Measurements from ENCODE around the gene NR6A1.
A peak's percentile ranks its signal among the peaks of the same experiment; 100 is the strongest.

The NR6A1 gene

DNA sequence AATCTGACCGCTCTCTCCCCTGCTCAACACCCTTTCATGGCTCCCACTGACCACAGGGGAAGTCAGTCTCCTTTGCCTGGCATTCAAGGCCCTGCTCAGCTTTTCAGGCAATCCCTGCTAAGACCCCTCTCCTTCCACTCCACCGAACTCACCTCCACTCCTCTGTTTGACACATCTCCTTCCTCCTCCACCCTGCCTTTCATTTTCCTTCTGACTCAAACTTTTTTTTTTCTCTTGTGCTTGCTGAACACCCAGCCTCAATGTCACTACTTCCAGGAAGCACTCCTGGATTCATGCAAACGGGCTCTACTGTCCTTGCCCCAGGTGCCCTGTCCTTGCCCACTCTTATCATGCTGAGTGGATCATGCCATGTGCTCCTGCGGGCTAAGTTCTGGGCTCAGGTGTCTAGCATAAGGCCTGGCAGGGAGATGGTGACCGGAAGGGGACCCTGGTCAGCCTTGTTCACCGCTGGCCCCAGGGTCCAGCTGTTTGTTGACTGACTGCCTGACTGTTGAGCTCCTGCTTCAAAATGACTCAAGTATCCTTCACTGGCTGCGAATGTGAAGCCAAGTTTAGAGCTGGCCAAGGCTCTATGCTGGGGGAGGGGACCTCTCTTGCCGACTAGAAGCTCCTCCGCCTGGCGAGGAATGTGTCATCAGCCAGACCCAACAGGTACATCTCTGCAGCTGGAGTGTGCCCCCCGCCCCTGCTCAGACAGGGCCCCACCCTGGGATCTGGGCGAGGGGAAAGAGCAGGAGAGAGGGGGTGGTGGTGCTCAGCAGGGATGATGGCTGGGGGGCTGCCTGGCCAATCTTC lies 270.1 kb downstream of the NR6A1 start:
- no peak for DNase-seq

DNA sequence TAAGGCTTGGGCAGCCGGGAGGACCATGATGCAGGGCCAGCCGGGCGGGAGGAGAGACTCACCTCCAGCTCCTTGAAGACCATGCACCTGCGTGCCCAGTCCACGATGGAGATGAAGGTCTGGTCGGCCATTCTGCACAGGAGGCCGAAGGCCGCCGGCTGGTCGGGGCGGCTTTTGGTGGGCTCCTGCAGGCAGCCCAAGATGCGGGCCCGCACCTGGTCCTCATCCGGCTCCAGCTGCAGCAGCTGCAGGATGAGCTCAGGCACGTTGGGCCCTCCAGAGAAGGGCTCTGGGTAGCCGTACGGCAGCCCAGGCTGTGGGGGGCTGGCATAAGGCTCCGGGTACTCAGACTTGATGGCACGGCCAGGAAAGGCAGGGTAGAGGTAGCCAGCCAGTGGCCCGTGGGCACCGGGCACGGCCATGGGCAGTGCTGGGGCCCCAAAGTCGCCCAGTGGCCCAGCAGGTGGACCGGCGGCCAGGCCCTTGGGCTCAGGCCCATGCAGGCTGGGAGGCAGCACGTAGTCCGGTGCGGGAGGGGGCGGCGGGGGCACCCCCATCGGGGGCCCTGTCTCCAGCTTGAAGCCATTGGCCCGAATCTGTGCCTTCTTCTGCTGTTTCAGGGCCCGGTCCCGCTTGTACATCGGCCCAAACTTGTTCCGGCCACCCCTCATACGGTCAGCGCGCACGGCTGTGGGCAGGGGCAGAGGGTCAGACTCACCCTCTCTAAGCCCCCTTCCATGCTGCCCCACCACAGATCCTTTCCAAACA lies 270.9 kb downstream of the NR6A1 start:
- DNase-seq = no peak

DNA sequence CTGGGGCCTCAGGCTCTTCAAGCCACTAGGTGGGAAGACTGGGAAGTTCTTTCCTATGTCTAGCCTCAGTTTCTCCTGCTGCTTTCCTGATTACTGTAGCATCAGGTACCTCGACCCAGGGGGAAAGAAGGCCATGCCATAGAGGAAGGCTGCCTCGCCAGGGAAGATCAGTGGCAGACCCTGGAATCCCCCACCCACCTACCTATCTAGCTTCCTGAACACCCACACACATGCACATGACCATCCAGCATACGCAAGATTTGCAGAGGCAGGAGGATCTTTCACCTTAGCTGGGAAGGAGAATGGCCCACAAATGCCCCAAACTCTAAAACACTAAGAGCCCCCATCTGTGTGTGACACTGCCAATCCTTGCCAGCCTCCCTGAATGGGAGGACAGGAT lies 271.9 kb downstream of the NR6A1 start:
- no peak for DNase-seq

DNA sequence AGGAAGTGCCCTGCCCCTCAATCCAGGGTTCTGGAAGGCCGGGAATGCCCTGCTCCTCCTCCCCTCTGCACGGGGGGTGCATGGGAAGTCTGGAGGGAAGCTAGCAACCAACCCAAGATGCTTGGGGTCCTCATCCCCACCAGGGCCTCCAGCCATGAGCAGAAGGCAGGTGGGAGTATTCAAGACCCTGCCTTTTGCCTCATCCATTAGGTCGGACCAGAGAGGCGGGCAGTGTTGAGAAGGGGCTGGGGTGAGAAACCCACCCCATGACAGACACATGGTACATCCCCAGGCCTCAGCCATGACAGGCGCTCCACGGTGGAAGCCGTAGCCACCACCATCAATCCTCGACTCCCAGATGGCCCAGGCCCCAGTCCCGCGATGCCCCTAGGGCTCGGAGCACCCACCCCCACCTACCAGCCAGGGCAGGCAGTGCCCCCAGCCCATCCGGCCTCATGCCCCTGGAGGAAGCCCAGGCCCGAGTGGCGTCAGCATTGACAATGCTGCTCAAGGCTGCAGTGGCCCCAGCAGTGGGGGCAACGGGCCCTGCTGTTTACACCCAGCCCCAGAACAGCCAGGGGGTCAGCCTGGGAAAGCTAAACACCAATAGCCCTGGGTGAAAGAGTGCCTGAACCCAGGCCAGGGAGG lies 272.5 kb downstream of the NR6A1 start:
- no peak for DNase-seq

DNA sequence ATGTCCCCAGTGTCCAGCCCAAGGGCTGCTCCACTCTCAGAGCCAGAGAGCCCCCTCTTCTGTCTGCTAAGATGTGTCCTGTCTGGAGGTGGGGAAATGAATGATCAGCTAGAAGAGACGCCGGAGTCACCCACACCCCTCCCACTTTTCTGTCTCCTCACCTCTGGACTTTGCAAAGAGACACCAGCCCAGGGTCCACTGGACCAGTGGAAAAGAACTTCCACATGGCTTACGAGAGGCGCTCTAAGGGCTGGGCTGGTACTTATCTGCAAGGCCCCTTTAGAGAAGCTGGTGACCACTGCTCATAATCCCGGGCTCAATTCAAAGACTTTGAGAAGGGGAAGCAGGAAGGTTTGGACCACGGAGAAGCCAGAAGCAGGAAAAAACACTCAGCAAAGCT lies 273.1 kb downstream of the NR6A1 start:
- no peak for DNase-seq

DNA sequence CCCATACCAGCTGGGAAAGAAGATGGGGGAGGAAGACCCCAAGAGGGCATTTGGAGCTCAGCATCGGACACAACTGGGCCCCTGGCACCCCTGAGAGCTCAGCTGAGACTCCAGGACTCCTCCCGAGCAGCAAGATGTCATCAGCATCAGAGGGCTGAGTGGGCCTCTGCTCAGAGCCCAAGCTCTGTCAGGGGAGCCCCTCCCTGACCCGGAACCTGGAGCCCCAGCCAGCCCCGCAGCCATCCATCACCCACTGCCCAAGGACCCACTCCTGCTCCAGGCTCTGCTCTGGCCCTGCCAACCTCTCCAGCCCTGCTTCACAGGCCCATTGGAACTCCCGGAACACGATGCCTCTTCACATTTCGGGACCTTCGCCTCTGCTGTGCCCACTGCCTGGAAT lies 273.7 kb downstream of the NR6A1 start:
- no peak for DNase-seq

DNA sequence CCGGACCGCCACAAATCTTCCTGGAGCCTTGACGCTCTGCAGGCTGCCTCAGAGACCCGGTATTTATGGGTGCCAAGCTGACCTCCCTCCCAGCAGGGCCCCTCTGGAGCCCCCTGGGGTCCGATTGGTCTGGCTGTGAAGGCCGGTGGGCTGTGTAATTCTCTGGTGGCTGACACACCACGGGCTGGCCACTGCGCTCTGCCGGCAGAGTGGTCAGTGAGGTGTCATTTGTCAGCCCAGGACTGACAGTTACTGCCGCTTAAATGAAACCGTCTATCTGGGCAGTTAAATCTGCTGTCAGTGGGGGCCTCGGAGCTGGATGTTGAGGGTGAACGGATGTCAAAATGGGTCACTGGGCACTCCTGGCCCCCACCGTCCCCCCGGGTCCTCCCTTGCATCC lies 274.6 kb downstream of the NR6A1 start:
- no peak for DNase-seq

DNA sequence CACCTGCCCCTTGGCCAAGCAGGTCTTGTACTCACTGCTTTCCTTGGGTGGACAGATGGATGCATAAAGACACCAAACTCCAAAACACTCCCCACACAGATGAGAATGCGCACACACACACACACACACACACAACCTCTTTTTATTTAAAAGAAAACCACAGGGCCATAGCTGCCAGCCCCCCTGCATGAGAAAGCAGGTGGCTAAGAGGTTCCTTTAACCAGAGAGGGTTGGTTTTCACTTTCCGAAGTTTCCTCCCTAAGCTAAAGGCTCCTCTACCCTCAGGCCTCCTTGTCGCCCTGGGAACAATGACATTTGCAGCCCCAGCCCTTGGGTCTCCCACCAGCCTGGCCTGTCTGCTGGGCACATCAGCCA lies 275.0 kb downstream of the NR6A1 start:
- no peak for DNase-seq

DNA sequence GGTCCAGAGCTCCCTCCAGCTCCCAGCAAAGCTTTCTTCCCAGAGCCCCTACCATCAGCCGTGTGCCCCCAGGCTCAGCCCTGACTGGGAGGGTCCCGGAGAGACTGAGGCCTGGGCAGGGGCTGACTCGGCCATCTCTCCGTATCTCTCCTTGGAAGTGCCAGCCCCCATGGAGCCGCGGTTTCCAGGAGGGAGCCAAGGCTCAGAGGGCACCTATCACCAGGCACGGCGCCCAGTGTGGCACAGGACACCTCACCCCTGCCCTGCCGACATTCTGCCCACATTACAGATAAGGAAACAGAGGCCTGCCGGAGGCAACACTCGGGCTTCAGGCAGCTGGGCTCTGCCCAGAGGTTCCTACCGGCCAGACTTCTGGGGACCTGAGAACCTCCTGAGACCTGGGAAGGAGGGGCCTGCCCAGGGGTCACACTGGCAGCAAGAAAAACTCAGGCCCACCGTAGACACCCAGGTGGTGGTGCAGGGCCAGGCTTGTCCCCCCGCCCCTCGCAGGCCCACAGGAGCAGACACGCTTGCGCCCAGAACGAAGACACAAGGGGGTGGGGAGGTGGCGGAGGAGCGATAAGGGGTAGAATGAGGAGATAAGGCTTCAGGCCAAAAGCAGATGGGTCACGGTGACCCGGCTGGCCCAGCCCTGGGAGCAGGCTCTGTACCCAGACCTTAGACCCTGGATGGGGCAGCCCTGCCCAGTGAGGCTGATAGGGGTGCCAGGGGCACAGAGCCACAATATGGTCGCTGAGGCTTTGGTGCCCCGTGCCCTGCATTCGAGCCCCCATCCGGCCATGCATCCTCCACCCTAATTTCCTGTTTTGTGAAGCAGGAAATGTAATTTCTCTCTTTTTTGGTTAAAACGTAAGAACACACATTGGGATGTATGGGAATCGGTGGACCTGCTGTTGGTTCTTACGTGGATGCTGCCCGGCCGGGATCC lies 275.7 kb downstream of the NR6A1 start:
- DNase-seq = no peak

DNA sequence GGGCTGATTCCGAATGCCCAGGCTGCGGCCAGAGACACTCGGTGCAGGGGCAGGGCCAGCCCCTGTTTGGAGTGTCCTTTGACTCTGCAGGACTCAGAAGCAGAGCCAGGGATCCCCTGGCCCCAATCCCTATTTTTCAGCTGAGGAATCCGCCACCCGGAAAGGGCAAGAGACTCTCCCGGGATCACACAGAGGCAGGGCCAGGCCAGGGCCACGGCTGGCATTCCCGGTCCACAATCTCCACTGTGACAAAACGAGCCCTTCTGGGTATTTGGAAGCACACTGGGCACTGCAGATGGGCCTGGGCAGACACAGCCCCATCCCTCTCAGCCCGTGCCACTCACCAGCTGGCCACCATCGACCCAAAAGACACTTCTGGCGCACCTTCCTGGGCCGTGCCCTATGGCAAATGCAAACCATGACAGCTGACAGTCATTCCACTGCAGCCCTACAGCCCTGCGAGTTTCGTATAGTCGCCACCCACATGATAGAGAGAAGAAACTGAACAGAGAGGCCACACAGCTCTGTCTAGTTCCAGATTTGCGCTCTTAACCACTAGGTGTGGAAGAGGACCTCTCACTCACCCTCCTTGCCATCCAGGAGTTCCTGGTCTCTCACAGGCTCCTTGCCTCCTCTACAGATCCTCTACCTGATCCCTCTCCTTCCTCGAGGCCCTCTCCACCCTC lies 277.2 kb downstream of the NR6A1 start:
- no peak for DNase-seq

DNA sequence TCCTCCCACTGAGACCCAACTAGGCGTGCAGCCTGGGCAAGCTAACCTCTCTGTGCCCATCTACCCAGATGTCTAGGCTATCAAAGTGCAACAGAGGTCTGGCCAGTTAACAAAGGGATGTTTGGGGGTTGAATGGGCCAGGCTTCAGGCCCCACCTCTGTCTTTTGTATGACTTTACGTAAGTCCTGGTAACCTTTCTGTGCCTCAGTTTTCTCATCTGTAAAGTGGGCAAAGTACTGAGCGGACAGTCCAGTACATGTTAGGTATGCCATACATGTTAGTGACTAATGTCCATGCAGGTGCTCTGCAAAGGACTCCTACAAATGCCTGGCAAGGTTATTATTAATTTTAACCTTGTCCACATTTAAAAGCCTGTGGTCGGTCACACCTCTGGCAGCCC lies 277.9 kb downstream of the NR6A1 start:
- DNase-seq = no peak

DNA sequence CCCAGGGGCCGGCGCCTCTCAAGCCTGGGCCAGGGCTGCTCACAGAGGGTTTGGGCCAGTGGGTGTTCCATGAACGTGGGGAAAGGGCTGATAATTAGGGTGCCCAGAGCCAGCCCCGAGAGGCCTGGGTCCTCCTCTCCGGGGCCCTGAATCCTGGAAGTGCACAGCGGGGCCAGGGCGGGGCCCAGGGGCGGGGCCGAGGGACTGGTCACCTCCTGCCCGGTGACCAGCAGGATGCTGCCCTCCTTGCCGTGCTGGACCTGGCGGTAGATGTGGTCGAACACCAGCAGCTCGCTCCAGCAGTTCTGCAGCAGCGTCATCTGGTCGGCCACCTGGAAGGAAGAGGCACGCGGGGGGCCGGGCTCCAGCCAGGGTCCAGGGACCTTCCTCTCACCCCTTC lies 278.3 kb downstream of the NR6A1 start:
- DNase-seq = no peak

DNA sequence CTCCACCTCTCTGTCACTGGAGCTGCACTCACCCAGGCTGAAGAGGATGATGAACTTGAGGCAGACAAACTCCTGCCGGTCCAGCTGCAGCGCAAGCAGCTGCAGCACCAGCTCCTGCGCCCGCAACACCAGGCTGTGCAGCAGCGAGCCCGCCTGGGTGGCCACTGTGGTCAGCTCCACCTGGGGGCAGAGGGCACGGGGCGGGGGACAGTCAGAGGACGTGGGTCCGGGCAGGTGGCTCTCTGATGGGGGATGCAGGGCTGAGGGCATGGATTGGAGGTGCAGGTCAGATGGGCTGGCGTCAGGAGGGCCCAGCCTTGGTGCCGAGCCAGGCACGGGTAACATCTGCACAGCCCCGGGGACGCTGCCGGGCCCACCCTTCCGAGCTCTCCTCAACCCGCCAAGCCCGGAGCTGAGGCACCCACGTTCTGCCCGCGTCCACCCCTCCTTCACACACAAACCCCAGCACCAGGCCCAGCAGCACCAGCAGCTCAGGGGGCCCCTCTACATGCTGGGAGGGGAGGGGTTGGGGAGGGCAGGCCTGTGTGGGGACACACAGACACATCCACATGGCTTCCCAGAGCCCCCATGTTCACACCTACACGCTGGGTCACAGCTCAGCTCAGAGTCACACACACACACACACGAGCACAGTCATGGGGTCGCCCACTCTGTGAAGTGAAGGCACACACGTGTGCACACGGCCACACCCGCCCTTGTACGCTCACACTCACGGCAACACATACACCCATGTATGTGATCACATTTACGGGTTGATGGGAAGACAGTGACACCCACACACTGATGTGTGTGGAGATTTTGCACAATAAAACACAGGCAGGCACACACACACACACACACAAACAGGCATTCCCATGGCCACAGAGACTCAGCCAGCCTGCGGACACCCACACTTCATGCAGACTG lies 279.8 kb downstream of the NR6A1 start:
- DNase-seq = no peak

DNA sequence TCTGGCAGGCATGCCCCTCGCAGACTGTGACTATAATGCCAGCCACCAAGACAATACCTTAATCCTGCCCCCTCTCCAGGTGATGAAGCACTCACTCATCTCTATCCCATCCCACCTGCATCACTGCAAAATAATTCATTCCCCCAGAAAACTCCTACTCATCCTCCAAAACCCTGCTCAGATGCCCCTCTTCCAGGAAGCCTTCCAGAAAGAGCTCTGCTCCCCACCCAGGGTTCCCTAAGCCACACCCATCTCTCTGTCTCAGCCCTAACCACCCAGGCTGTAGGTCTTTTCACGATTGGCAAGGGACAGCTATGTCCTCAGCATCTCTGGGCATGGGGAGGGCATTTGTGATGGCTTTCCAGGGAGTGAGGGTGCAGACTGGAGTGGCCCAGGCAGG lies 281.1 kb downstream of the NR6A1 start:
- DNase-seq = no peak

DNA sequence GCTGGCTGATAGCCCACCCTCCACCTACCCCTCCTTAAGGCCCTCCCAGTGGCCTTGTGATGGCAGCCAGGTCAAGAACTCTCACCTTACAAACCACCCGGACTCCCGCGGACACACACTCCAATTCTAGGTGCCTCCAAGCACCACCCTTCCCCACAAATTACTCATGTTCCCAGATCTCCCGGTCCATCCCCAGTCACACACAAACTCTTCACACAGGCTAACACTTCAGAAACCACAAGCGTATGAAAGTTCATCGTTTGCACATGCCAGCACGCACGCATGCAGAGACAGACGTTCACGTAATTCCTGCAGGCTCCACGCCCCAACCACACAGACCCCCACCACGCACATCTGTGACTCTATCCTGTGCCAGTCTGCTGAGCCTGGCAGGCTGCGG lies 281.9 kb downstream of the NR6A1 start:
- peak; percentile 58 for DNase-seq

DNA sequence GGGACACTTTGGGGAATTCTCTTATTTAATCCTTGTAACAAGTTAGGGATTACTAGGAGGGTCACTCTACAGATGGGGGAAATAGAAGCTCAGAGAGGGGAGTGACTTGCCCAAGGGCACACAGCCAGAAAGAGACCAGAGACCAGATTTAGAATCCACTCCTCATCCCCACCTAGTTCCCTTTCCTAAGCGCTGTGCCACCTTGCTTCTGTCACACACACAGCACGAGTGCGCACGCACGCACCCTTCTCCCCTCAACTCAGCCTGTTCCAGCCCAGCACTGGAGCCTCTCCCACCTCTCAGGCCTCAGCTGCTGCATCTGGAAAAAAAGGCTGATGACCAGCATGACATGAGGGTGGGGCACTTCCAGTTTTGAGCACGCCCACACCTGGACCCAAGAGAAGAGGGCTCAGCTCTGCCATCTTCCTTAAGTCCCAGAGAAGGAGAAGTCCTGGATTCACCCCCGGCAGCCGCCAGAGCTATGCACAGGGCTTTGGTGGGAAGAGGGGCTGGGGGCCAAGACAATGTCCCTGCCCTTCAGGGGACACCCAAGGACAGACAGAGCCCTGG lies 282.4 kb downstream of the NR6A1 start:
- no peak for DNase-seq

DNA sequence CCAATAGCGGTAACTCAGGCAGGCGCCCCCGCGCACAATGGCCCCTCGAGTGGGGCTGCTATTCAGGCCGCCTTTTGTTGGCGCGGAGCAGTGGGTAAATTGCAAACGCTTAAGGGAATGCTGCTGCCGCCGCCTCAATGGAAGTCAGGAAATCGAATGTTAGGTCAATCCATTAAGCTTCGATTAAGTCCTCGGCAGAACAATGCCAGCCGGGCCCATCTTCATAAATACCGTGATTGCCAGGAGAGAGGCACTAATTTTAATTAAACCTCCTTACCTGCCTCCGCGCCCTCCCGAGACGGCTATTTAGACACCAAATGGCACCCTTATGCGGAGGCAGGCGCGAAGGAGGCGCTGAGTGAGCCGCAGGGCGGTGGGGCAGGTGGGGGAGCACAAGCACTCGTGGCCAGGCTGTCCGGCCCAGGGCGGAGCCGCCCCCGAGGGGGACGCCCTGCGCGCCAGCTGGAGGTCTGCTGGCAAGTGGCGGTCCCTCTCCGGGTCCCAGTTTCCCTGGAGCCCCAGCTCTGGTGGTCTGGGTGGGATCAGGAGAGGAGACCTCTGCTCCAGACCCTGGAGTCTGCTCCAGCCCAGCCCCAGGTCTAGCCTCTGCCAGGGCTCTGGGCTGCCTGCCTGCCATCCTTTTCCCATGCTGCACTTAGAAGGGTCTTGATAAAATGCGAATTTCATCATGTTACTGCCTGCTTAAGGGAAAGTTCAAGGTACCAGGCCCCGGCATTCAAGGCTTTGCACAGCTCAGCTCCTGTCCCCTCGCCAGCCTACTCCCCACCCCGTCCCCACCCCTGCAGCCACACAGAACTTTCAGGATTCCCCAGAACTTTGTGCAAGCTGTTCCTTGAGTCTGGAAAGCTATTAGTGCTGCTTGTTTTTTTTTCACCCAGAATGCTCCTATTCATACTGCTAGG lies 283.6 kb downstream of the NR6A1 start:
- no peak for DNase-seq

DNA sequence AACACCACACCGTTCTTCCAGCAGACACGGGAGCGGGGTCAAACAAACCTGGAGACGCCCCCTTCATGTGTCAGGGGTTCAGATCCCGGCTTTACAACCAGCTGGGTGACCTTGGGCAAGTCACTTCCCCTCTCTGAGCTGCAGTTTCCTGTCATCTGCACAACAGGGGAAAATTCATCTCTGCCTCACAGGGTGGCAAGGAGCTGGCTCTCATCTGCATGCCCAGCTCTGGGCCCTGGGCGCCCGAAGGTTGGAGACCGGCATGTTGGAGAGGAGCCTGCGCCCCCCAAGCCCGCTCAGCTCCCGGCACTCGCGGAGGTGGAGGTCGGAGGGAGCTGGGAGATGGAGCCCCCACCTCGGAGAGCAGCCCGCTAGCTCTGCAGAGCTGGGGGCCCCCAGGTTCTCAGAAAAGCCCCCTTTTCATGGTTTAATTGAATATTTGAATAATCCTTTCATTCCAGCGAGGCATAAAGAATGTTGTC lies 284.3 kb downstream of the NR6A1 start:
- DNase-seq = no peak

DNA sequence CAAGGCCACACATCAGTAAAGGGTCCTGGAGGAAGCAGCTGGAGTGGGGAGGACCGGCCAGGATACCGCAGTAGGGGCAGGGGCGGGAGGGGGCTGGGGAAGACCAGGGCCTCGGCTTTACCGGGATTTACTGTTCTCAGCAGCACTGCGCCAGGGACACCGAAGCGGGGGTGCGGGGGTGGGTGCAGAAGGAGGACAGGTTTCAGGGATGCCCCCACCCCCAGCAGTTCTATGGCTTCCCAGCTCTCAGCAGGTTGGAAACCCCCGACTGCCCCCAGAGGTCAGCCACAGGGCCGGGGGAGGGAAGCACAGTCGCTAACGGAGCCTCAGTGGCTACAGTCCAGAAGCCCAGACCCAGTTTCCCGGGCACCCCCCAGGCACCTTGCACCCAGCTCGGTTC lies 285.2 kb downstream of the NR6A1 start:
- no peak for DNase-seq
